Measurements from ENCODE around the gene PLXNA4.
"Not testable (repeated sequence)": the region's sequence is repeated elsewhere in the genome, so short reads cannot be mapped to it uniquely, and the experiment has no call there.

Gene PLXNA4, protein sequence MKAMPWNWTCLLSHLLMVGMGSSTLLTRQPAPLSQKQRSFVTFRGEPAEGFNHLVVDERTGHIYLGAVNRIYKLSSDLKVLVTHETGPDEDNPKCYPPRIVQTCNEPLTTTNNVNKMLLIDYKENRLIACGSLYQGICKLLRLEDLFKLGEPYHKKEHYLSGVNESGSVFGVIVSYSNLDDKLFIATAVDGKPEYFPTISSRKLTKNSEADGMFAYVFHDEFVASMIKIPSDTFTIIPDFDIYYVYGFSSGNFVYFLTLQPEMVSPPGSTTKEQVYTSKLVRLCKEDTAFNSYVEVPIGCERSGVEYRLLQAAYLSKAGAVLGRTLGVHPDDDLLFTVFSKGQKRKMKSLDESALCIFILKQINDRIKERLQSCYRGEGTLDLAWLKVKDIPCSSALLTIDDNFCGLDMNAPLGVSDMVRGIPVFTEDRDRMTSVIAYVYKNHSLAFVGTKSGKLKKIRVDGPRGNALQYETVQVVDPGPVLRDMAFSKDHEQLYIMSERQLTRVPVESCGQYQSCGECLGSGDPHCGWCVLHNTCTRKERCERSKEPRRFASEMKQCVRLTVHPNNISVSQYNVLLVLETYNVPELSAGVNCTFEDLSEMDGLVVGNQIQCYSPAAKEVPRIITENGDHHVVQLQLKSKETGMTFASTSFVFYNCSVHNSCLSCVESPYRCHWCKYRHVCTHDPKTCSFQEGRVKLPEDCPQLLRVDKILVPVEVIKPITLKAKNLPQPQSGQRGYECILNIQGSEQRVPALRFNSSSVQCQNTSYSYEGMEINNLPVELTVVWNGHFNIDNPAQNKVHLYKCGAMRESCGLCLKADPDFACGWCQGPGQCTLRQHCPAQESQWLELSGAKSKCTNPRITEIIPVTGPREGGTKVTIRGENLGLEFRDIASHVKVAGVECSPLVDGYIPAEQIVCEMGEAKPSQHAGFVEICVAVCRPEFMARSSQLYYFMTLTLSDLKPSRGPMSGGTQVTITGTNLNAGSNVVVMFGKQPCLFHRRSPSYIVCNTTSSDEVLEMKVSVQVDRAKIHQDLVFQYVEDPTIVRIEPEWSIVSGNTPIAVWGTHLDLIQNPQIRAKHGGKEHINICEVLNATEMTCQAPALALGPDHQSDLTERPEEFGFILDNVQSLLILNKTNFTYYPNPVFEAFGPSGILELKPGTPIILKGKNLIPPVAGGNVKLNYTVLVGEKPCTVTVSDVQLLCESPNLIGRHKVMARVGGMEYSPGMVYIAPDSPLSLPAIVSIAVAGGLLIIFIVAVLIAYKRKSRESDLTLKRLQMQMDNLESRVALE (N-terminal part only)

DNA sequence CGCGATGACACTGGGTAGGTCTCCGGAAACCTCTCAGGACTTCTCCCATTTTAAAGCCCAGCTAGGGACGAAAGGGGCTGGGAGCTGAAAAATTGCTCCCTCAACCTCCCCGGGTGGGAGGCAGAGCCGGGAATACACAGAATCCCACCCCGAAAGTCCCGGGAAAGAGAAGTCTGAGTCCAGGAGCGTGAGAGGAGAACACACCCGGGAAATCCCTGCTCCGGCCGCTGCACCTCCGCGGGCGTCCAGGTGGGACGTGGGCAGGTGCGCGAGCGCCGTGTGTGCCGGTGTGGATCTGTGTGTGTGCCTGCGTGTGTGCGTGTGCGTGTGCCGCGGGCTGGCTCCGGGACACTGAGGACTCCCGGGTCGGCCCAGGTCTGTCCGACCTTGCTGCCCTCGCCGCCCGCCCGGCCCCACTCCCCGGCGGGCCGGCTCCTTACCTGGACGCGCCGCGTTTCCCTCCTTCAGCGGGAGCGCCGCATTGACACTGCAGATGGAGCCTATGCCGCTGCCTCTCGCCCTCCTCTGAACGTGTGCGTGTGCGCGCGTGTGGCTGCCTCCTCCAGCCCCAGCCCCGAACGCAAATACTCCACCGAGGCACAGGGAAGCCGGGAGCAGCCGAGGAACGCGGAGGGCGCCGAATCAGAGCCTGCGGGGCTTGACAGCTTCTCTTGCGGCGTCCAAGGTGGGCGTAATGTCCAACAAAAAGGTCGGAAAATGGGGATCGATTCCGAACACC lies at the start of gene PLXNA4:
Gene PLXNA4 (minus strand): TSS at position 489 of the 739 bp plus-strand sequence. CDS start 67,777 bp downstream, outside the sequence.
- DNase-seq (ENCODE audit: low read depth), result no peak

DNA sequence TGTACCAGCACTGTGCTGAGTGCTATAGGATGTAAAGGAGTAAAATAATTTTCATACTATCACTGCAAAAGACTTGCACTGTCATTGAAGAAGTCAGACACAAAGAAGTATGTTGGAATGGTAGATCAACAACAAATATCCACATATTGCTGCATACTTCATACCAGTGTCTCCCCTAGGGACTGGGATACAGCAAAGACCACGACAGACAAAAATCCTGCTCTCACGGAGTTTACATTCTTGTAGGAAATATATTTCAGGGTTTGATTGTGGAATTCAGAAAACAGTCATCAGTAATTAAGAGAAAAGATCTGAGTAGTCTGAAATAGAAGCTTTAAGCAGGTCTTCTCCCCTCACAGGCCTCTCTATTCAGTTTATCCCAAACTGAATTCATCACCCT lies 49.4 kb upstream of the PLXNA4 start:
- DNase-seq (ENCODE audit: low read depth), result no peak

DNA sequence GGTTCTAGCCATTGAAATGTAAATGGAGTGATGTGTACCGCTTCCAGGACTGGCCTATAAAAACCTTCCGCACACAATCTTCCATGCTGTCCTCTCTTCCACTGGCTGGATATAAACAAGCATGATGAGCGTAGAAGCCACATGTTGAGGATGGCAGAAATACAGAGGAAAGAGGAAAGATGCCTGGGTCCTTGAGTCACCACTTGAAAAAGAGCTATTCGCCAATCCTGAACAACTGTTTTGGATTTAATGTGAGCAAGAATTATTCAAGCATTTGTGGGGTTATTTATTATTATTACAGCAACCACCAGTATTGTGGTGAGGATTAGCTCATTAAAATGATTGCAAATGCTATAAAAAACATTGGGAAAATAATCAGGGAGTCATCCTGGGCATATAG lies 45.8 kb upstream of the PLXNA4 start:
- DNase-seq (ENCODE audit: low read depth), result no peak

DNA sequence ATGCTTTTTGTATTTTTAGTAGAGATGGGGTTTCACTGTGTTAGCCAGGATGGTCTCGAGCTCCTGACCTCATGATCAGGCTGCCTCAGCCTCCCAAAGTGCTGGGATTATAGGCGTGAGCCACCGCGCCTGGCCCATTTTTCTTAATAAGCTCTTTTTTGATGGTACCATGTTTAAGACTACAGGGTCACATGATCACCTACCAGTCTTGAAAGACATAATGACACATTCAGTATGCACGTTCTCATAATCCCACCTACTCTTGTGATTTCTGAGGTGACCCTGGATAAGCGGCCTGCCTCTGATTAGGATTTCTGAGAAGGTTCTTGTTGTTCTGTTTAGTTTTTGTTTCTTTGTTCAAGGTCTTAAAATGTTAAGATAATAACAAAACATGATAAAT lies 43.7 kb upstream of the PLXNA4 start:
- no peak for DNase-seq (ENCODE audit: low read depth)

DNA sequence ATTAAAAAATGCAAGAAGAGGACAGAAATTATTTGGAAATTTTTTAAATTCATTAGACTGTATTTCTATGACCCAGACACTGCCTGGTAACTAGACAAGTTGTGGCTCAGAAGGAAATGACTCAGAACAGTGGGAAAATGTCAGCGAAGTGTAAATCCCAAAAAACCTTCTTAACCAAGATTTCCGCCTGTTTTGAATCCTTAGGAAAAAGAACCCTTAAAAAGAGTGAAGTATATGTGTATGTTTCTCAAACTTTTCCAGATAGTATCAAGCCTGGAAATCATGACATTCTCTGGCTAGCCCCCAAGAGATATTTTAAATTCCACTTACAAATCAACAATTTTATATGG lies 42.7 kb upstream of the PLXNA4 start:
- DNase-seq (ENCODE audit: low read depth), result no peak

DNA sequence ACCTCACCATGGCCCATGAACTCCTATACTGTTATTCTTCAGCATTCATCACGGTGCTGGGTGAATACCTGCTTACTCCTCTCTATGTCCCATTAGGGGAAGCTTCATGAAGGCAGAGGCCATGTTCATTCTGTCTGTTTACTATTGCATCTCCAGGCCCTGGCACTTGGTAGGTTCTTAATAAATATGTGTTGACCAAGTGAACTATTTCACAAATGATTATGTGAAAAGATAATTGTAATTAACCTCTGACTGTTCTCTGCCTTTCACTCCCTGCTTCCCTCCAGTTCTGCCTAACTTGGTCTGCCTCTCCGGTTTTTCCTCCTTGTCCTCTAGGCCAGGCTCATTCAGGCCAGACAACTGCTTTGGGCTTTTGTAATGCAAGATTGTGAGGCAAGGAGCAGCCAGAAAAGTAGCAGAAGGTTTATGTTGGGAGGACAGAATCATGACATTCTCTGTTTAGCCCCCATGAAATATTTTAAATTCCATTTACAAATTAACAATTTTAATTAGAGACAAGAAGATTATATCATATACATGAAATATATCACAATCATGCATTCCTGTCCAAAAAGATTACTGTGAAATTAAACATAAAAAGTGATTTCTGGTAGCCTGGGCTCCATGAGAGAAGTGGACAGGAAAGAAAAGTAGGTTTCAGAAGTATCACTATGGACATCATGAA lies 42.1 kb upstream of the PLXNA4 start:
- no peak for DNase-seq (ENCODE audit: low read depth)

DNA sequence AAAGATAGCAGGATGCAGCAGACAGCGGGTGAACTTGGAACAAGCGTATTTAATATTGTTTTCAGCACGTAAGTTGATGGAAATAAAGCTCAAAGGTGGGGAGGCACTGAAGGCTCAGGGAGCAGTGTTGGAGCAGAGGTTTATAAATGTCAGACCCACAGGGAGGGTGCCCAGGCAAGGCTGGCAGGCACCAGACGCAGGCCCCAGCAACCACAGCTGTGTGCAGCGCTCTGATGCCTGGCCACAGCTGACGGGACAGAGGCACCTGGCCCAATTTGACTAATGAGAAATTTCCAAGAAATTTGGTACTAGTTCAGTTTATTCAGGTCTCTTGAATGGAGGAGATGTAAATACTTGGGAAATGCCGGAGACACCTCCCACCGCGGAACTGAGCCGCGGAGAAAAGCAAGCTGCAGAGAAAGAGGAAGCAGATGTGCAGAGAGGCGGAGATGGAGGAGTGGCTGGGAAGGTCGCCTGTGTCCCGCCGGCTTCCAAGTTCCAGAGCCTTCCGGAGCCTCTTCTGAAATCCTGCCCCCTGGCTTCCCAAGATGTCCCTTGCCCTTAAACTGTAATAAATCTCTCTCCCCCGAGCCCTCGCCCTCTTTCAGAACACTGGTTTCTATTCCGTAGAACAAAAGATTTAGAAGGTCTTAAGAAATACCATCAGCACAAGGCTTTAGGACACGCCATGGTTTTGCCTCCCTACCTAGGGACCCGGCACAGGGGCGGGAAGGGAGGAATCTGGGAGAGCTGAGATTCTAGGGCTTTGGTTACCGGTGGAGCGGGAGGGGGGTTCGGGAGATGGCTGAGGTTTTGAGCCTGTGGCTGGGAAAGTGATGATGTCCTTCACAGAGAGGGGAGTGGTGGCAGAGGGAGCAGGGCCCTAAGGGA lies 38.4 kb upstream of the PLXNA4 start:
- DNase-seq (ENCODE audit: low read depth), result no peak

DNA sequence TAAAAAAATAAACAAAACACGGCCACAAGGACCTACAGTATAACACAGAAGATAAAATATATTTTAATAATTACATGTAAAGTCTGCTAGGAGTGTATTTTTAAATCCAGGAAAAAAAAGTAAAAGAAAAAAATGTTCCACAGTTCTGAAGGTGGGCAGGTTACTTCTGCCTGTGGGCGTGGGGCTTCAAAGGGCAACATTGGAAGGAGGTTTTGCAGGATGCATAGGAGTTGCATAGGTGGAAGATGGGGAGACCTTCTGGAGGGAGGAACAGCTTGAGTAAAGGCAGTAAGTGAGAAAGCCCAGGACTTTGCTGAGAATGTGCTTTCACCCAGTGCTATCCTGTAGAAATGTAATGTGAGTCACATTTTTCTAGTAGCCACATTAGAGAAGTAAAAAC lies 37.5 kb upstream of the PLXNA4 start:
- no peak for DNase-seq (ENCODE audit: low read depth)

DNA sequence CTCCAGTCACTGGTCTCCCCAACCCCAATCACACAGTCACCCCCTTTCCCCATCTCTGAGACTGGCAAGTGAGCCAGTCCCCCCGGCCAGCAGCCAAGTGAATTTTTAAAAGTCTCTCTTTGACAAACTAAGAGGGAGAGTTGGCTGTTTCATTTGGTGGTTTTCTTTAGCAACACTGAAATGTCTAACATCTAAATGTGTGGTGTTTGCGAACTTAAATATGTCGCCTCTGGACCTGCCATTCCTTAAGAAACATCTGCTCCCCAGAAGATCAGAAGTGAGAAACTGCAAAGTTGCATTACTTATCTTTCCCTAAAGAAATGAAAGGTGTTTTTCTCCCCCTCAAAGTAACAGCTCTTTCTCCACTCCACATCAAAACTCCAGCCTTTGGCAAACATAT lies 34.7 kb upstream of the PLXNA4 start:
- DNase-seq (ENCODE audit: low read depth), result no peak

DNA sequence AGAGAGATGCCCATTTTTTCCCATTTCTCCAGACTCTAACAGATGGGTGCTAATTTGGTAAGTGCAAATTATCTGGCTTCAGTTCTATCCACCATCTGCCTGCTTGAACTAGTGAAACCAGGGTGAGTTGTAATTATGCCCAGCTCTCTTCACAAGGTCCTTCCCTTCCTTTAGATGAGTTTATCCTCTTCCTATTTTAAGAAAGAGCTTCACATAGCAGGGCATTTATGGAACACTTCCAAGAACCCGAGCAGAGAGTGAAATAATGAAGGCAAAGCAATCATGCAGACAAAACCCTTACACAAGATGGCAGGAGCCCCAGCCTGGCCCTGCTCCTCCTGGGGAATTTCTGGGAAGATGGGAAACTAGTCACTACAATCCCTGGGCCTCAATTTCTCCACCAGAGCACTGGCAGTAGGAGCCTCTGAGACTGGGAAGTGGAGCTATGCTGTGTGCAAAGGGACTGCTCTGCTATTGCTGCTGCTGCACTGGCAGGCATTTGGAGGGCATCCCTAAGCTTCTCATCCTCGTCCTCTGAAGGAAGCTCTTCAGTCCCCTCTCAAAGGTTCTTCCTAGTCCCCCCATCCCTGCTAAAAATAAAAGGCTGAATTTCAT lies 33.7 kb upstream of the PLXNA4 start:
- no peak for DNase-seq (ENCODE audit: low read depth)

DNA sequence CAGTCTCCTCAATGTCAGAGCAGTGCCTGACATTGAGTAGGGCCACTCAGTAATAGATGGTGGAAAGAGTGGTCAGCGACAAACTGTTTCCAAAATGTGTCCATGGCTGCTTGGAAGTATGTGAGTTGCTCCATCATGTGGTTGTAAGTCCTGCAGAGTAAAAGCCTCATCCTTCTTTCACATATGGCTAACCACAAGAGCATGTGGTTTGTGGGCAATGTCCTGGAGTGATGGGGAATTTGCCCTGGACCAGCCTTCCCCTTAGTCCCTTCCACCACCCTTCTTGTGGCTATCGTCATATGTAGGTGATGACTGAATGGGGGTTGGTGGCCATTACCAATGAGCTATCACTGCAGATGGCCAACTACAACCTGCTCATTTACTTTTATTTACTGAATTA lies 33.0 kb upstream of the PLXNA4 start:
- DNase-seq (ENCODE audit: low read depth), result no peak

DNA sequence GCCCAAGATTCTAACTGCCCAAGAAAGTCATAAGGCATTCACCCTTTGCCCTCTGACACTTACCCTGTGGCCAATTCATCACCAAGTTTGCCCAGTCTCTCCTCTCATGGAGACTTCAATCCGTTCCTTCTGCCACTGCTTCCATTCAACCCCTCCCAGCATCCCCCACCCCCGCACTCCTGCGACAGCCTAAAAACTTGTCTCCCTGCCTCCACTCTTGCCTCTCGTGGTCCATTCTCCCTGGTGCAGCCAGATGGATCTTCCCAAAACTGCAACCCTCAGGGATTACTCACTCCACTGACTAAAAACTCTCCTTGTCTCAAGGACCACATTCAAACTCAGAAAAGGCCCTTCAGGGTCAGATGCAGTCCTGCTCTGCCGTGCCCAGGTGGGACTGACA lies 32.3 kb upstream of the PLXNA4 start:
- DNase-seq (ENCODE audit: low read depth), result no peak

DNA sequence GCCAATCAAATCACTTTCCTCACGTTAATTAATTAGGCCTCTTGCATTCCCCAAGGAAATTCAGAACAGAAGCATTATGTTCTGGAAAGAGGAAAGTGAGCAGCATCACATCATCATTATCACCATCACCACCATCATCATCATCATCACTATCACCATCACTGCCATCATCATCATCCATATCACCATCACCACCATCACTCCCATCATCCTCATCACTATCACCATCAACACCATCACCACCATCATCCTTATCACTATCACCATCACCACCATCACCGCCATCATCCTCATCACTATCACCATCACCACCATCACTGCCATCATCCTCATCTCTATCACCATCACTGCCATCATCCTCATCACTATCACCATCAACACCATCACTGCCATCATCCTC lies 31.4 kb upstream of the PLXNA4 start:
- DNase-seq (ENCODE audit: low read depth), result no peak

DNA sequence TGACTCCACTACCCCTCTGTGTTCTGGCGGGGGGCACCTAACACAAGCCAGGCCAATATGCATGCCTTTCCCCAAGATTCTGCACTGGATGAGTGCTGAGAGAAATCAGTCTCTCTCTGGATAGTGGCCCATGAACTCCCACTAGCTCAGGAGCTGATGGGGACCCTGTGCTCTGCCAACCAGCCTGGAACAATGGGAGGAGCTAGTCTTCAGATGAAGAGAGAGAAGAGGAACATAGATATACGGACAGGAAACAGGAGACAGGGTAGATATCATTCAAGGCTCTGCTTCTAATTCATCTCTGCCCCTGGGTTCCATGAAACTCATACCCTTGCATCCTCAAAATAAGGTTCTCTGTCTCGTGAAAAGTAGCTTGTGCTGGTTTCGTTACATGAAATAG lies 27.9 kb upstream of the PLXNA4 start:
- DNase-seq (ENCODE audit: low read depth), result no peak

DNA sequence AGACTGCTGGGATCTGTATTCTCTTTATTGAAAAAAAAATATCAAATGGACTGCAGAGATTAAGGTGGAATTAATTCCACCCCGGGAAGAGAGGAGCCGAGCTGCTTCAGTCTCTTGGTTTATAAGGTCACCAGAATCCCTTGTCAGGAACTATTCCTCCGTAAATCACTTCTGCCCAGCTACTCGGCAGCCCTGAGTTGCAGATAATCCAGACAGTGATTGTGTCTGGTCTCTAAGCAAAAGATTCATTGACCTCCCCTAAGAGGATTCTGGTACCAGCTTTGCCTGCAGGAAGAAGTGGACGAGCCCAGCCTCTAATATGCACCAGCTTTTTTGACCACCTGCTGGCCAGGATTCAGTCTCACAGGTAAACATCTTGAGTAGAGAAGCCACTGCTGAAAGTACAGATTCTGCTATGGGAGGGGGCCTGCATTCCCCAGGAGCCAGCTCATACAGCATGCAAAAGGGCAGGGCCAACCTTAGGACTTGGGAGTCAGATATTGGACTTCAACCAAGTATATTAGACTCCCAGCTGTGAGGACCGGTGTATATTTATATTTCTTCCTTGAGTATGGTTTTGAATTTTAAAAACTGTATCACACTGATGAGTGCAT lies 27.1 kb upstream of the PLXNA4 start:
- no peak for DNase-seq (ENCODE audit: low read depth)

DNA sequence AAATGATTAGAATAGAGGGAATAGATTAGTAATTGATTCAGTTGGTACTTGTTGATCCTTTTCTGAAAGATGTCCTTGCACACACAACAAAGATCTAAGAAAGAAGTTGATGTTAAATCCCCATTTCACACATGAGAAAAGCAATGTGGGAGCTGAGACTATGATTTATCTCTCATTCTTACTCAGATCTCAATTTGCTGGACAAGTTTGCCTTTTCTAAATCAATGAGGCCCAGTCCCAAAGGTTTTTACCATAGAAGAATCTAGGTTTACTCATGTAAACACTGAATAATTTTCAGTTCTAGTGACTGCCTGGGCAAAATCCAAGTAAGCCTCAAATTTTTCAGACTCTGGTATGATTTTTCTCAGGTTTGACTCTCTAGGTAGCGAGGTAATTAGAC lies 25.5 kb upstream of the PLXNA4 start:
- DNase-seq (ENCODE audit: low read depth), result no peak

DNA sequence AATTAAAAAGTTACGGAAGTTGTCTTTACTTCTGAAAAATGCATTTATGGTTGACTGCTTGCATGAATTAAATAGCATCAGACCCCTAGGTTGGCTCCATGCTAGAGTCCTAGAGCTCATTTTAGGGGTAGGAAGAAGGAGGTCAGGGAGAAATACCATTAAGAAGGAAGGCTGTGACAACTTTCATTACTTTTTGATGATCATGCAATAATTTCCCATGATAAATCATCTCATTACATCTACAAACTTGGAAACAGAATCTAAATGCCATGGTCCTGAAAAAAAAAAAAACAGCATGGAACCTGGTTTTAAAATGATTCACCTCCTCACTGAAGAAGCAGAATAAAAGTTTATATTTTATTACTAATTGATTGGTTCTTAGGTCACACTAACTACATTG lies 20.3 kb upstream of the PLXNA4 start:
- DNase-seq (ENCODE audit: low read depth), result no peak

DNA sequence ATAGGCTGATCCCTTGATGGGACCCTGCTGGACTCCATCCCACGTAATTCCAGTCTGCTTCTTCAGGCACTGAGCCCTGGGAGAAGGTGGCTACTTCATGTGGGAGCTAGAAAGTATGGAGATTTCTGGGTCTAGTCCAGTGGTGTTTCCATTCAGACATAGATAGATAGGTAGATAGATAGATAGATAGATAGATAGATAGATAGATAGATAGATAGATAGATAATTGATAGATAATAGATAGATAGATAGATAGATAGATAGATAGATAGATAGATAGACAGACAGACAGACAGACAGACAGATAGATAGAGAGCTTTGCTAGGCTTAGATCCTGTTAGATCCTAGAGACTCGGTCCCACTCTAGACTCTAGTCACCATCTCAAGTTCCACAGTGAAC lies 18.5 kb upstream of the PLXNA4 start:
- not testable (repeated sequence) for DNase-seq (ENCODE audit: low read depth)

DNA sequence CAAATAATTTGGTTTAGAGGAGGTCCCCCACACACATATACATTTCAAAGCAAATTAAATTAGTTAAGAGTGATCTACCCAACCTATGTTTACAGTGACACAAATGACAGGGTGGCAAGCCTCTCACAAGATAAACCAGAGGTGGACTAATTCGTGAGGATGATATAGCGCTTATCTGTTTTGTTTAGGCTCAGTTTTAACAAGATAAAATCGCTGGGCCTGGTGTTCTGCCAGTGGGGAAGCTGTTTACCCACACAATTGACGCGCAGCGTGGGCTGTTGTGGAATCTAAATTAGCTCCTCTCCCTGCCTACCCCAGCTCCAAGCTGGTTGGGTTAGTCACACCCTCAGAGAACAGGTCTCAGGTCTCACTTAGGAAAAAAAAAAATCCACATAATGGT lies 16.7 kb upstream of the PLXNA4 start:
- DNase-seq (ENCODE audit: low read depth), result no peak
